SU-DHL-6 (cell line): ENCODE results near the gene RPS14.

Source experiments
- CTCF ChIP-seq: fragments of 200-600 bp; sonication (generic); IDR thresholded peaks from one replicate; pipeline ENCODE4 v1.5.1; 2017; ENCODE audit warnings: antibody characterized with exemption, mild to moderate bottlenecking, low read length, moderate library complexity; ENCODE audit not compliant: insufficient read depth, poor library complexity, severe bottlenecking
- EZH2phosphoT487 ChIP-seq: fragments of 200-600 bp; sonication (generic), shearing (Covaris generic); conservative IDR thresholded peaks from 2 replicates; pipeline ENCODE4 v1.6.1; 2018; ENCODE audit warnings: mild to moderate bottlenecking, antibody characterized with exemption, low read length, moderate library complexity, mixed read lengths

DNA sequence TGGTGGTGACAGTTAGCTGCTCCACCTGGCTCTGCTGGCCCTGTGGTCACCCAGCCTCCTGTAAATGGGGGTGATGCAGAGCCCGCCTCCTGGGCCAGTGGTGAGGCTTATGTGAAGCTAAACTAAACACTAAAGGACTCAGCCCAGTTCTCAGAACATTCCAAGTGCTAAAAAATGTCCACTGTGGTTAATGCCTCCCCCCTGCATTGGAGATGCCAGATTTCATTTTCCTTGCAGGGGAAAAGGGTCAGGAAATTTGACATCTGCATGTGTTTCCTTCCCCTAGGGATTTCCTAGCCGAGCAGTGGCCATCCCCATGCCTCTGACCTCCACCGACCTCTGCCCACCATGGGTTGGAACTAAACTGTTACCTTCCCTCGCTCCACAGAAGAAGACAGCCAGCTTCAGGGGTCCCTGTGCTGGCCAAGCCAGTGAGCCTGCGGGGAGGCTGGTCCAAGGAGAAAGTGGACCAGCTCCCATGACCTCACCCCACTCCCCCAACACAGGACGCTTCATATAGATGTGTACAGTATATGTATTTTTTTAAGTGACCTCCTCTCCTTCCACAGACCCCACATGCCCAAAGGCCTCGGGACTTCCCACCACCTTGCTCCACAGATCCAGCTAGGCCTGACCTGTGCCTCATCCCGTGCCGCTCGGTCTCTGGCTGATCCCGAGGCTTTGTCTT lies 49.9 kb downstream of the RPS14 start:
- no peak for TF ChIP-seq CTCF
- no peak for TF ChIP-seq EZH2phosphoT487
